CD4-positive, alpha-beta memory T cell (primary cell): ENCODE measurements around the gene AGPAT3. TPM values are rescaled to one million over a fixed set of nuclear protein-coding genes. Genes with fewer than 3 reads are reported as not detected.

Experiments
- CTCF ChIA-PET: fragments of 350-600 bp; sonication (Branson Sonifier 250); formaldehyde crosslinking; loops from one replicate; lab custom pipeline; 2021; ENCODE audit warnings: inconsistent platforms; ENCODE audit not compliant: partially characterized antibody; lab: Charles Lee
- POLR2A ChIA-PET: fragments of 350-600 bp; sonication (Branson Sonifier 250); formaldehyde crosslinking; loops from one replicate; lab custom pipeline; 2021; ENCODE audit not compliant: partially characterized antibody; lab: Charles Lee
- DNase-seq, 5 donors: peaks; one replicate each; pipeline versions ENCODE4 v3.0.0 to v3.0.0-alpha.2; 2020 to 2022; ENCODE audit warnings: mixed read lengths in 1 of 5
- H3K27ac ChIP-seq: one replicate; pipeline ENCODE4 v1.7.0; 2013; ENCODE audit warnings: low read depth, low read length
- H3K27me3 ChIP-seq: 2 replicates; pipeline ENCODE4 v1.7.0; 2013; ENCODE audit warnings: mild to moderate bottlenecking, low read length, moderate library complexity; ENCODE audit not compliant: insufficient read depth
- H3K36me3 ChIP-seq: 2 replicates; pipeline ENCODE4 v1.7.0; 2013; ENCODE audit warnings: mild to moderate bottlenecking, low read length, moderate library complexity; ENCODE audit not compliant: insufficient read depth
- H3K4me1 ChIP-seq: 2 replicates; pipeline ENCODE4 v1.7.0; 2013; ENCODE audit warnings: mild to moderate bottlenecking, low read length, moderate library complexity; ENCODE audit not compliant: insufficient read depth
- H3K4me3 ChIP-seq, 2 donors: one replicate each; pipeline ENCODE4 v1.7.0; 2013; ENCODE audit warnings: low read length in 2 of 2, mild to moderate bottlenecking in 1 of 2
- H3K9me3 ChIP-seq, 2 donors: one replicate each; pipeline ENCODE4 v1.7.0; 2013; ENCODE audit warnings: low read length in 2 of 2, control low read depth in 1 of 2; ENCODE audit not compliant: control insufficient read depth in 1 of 2
- H3K27ac Mint-ChIP-seq, 7 donors: one replicate each; pipeline ENCODE4 v1.8.0; 2020 to 2021; ENCODE audit warnings: mixed read lengths in 7 of 7, mild to moderate bottlenecking in 6 of 7, inconsistent platforms in 3 of 7, moderate library complexity in 3 of 7
- H3K27me3 Mint-ChIP-seq, 2 donors: one replicate each; pipeline ENCODE4 v1.8.0; 2020 to 2021; ENCODE audit warnings: mixed read lengths in 2 of 2
- H3K36me3 Mint-ChIP-seq, 2 donors: one replicate each; pipeline ENCODE4 v1.8.0; 2020 to 2021; ENCODE audit warnings: mixed read lengths in 2 of 2, inconsistent platforms in 1 of 2, mild to moderate bottlenecking in 1 of 2
- H3K4me1 Mint-ChIP-seq, 4 donors: one replicate each; pipeline ENCODE4 v1.8.0; 2020 to 2021; ENCODE audit warnings: mixed read lengths in 4 of 4, mild to moderate bottlenecking in 1 of 4
- H3K4me3 Mint-ChIP-seq, 8 donors: one replicate each; pipeline ENCODE4 v1.8.0; 2020 to 2021; ENCODE audit warnings: mixed read lengths in 8 of 8, mild to moderate bottlenecking in 7 of 8, moderate library complexity in 6 of 8, inconsistent platforms in 3 of 8
- H3K9me3 Mint-ChIP-seq, 8 donors: one replicate each; pipeline ENCODE4 v1.8.0; 2020 to 2021; ENCODE audit warnings: mixed read lengths in 8 of 8, mild to moderate bottlenecking in 5 of 8, inconsistent platforms in 3 of 8, moderate library complexity in 1 of 8
- intact Hi-C: fragments of 100-400 bp; cut with micrococcal nuclease; formaldehyde crosslinking; loops from one replicate; pipeline ENCODE4 v1.15.1; 2023
- polyA plus RNA-seq, 2 donors: library from polyadenylated mRNA; unstranded; fragments of 300-500 nt; fragmentation: Illumina TruSeq; gene quantifications; one replicate each; pipeline ENCODE4 v1.2.3, GENCODE V29; 2021
- total RNA-seq, 2 experiments: library from RNA; stranded (reverse); gene quantifications; one replicate each; pipeline ENCODE4 v1.2.3, GENCODE V29; 2021

Gene AGPAT3
- total and polyA plus RNA-seq, 4 experiments from 2014 or later: 16.0 to 76.7 (median 46.7) TPM

DNA sequence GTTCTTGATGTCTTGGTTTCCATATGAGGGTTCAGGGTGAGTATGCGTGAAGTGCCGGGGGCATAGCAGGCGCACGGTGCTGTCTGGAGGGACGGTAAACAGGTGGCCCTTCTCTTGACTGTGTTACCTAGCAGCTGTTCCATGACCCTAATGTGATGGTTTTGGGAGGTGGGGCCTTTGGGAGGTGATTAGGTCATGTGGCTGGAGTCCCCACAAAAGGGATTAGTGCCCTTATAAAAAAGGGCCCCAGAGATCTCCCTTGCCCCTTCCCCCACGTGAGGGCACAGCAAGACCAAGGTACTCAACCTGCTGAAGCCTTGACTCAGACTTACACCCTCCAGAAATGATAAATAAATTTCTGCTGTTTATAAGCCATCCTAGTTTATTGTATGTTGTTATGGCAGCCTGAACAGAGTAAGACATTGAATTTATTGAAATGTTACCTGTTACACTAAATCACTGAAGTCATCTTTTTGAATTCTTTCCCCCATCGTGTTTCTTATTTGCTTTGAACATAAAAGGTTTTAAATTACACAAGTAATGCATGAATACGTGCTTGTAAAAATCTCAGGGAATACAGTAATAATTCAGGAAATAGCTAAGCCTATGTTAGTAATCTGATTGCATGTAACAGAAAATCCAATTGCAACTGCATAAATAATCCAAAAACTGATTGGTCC, 162.7 kb downstream of the AGPAT3 start:
- intact Hi-C loops: loop anchor here (2.0 kb wide), 1 partner anchor 15 kb away; the partner anchor contains the start of gene TRAPPC10
- Histone ChIP-seq H3K27me3 (no peaks in the 10 kb centered on the region), H3K27ac (no peak overlapping the region), H3K4me3 (no peak overlapping the region), H3K9me3 (no peaks in the 10 kb centered on the region), H3K4me1 (peaks cover 83% of the 10 kb centered on the region), H3K36me3 (peaks cover 13% of the 10 kb centered on the region)
- H3K36me3 Mint-ChIP-seq: peaks cover 13 to 28% of the 10 kb centered on the region in 2 donors
- ChIA-PET POLR2A (interaction anchor here (0.8 kb wide), 1 partner anchor 56 kb away, joined by 3 read pairs; no protein-coding TSS in a partner anchor), CTCF (no interaction called here)
- H3K9me3 Mint-ChIP-seq: no peaks in the 10 kb centered on the region
- peak overlapping the region in 1 of 8 donors; percentile 13 for H3K4me3 Mint-ChIP-seq
- DNase-seq: no peak
- H3K27me3 Mint-ChIP-seq: no peaks in the 10 kb centered on the region
- H3K27ac Mint-ChIP-seq: no peak overlapping the region
- H3K4me1 Mint-ChIP-seq: peaks cover 45 to 79% (median 63%) of the 10 kb centered on the region in 4 donors

DNA sequence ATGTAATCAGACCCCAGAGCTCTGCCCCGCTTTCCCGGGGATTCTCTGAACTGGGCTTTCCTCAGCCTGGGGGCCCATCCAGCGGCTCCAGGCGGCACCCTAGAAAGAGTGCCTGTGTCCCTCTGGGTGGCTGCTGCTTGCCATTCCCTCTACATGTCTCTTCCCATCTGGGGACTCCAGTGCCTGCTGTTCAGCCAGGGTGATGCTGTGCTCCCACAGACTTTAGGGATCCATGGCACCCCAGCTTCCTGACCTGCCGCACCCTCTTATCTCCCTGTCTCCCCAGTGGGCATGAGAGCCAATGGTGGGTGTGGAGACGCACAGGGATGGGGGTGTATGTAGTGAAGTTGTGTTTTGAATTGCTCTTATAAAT, 163.2 kb downstream of the AGPAT3 start:
- Mint-ChIP-seq H3K4me1 (peaks cover 43 to 76% (median 60%) of the 10 kb centered on the region in 4 donors), H3K27me3 (no peaks in the 10 kb centered on the region), H3K9me3 (no peaks in the 10 kb centered on the region), H3K27ac (peak overlapping the region in 3 of 7 donors; percentile 57 to 87 (median 72)), H3K4me3 (peak overlapping the region in 1 of 8 donors; percentile 27), H3K36me3 (peaks cover 16 to 33% of the 10 kb centered on the region in 2 donors)
- Histone ChIP-seq H3K4me1 (peaks cover 80% of the 10 kb centered on the region), H3K27ac (no peak overlapping the region), H3K27me3 (no peaks in the 10 kb centered on the region), H3K9me3 (no peaks in the 10 kb centered on the region), H3K4me3 (no peak overlapping the region), H3K36me3 (peaks cover 19% of the 10 kb centered on the region)
- ChIA-PET CTCF (no interaction called here), POLR2A (interaction anchor here (0.6 to 0.8 kb wide), 2 partner anchors 9 to 55 kb away, joined by 3 read pairs; no protein-coding TSS in a partner anchor)
- intact Hi-C loops: no loop called here
- no peak for DNase-seq

DNA sequence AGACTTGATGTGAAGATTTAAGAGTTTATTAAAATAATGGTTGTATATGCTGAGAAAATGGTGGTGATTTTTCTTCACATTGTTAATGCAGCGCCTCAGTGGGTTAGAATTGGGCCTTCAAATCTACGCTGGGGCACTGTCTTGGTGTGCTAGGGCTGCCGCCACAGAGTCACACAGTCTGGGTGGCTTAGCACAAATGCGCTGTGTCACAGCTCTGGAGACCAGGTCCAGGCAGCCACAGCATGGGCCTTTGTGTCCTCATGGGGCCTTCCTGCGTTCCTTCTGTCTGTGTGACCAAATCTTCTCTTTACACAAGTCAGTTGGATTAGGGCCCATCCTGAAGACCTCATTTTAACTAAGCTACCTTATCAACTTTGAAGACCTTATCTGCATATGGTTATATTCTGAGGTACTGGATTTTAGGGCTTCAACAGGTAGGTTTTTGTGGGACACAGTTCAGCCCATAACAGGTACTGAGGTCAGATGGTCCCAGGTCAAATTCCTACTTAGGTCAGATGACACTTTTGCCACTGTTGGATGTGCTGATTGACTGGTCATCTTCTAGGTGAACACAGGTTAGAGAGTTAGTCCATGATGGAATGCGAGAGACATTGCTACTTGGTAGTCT, 164.6 kb downstream of the AGPAT3 start:
- H3K4me1 ChIP-seq: peaks cover 67% of the 10 kb centered on the region
- no peaks in the 10 kb centered on the region for H3K27me3 ChIP-seq
- H3K27ac ChIP-seq: no peak overlapping the region
- peaks cover 29% of the 10 kb centered on the region for H3K36me3 ChIP-seq
- H3K36me3 Mint-ChIP-seq: peaks cover 24 to 40% of the 10 kb centered on the region in 2 donors
- H3K9me3 ChIP-seq: no peaks in the 10 kb centered on the region
- H3K9me3 Mint-ChIP-seq: no peaks in the 10 kb centered on the region
- peak overlapping the region in 5 of 7 donors; percentile 10 to 64 (median 43) for H3K27ac Mint-ChIP-seq
- ChIA-PET CTCF (no interaction called here), POLR2A (interaction anchor here (1.6 kb wide), 1 partner anchor 34 kb away, joined by 3 read pairs; no protein-coding TSS in a partner anchor)
- no peak overlapping the region for H3K4me3 Mint-ChIP-seq
- DNase-seq: no peak
- H3K27me3 Mint-ChIP-seq: no peaks in the 10 kb centered on the region
- H3K4me1 Mint-ChIP-seq: peaks cover 40 to 64% (median 52%) of the 10 kb centered on the region in 4 donors
- intact Hi-C loops: no loop called here
- no peak overlapping the region for H3K4me3 ChIP-seq

DNA sequence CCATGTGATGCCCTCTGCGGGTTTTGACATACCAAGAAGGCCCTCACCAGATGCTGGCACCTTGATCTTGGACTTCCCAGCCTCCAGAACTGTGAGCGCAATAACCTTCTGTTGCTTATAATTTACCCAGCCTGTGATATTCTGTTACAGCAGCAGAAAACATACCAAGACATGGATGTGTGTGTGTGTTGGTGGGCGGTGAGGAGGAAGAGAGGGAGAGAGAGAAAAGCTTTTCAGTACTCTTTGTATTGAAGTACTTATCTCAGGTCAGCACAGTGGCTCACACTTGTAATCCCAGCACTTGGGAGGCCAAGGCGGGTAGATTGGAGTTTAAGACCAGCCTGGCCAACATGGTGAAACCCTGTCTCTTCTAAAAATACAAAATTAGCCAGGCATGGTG, 170.2 kb downstream of the AGPAT3 start:
- Mint-ChIP-seq H3K4me1 (peaks cover 6 to 28% (median 13%) of the 10 kb centered on the region in 4 donors), H3K36me3 (peaks cover 31 to 69% of the 10 kb centered on the region in 2 donors)
- peaks cover 65% of the 10 kb centered on the region for H3K36me3 ChIP-seq

More for the DNA sequence above, 170.2 kb downstream of the AGPAT3 start:
- ChIA-PET CTCF (no interaction called here), POLR2A (no interaction called here)
- Histone ChIP-seq H3K4me3 (no peak overlapping the region), H3K27me3 (no peaks in the 10 kb centered on the region), H3K4me1 (peaks cover 12% of the 10 kb centered on the region), H3K9me3 (no peaks in the 10 kb centered on the region), H3K27ac (no peak overlapping the region)
- Mint-ChIP-seq H3K27me3 (no peaks in the 10 kb centered on the region), H3K27ac (peak overlapping the region in 1 of 7 donors; percentile 14), H3K9me3 (no peaks in the 10 kb centered on the region), H3K4me3 (peak overlapping the region in 1 of 8 donors; percentile 26)
- intact Hi-C loops: no loop called here
- DNase-seq: no peak

Other genes with a start within 250 kb of the AGPAT3 start
- under 1 TPM; 0.39 to 0.70 TPM for gene HSF2BP, start 205.7 kb upstream of the AGPAT3 start, total RNA-seq
- gene HSF2BP, start 205.7 kb upstream of the AGPAT3 start, polyA plus RNA-seq: under 1 TPM in 1 of 2 donors, not detected in 1; 0.67 TPM
- gene RRP1B, start 205.7 kb upstream of the AGPAT3 start, total RNA-seq: 10 to 100 TPM; 39.9 to 40.5 TPM
- gene RRP1B, start 205.7 kb upstream of the AGPAT3 start, polyA plus RNA-seq: 10 to 100 TPM; 19.8 to 38.0 TPM
- 10 to 100 TPM; 90.8 to 94.3 TPM for gene PDXK, start 146.1 kb upstream of the AGPAT3 start, total RNA-seq
- 10 to 100 TPM; 37.5 to 64.1 TPM for gene PDXK, start 146.1 kb upstream of the AGPAT3 start, polyA plus RNA-seq
- gene CSTB, start 88.9 kb upstream of the AGPAT3 start, total RNA-seq: 10 to 100 TPM; 46.0 to 48.8 TPM
- 10 to 100 TPM; 68.4 to 97.0 TPM for gene CSTB, start 88.9 kb upstream of the AGPAT3 start, polyA plus RNA-seq
- 10 to 100 TPM; 25.4 to 27.7 TPM for gene RRP1, start 75.6 kb upstream of the AGPAT3 start, total RNA-seq
- gene RRP1, start 75.6 kb upstream of the AGPAT3 start, polyA plus RNA-seq: 10 to 100 TPM; 13.5 to 22.2 TPM
- 10 to 100 TPM; 94.2 to 95.5 TPM for gene TRAPPC10, start 147.1 kb downstream of the AGPAT3 start, total RNA-seq
- 10 to 100 TPM; 17.7 to 40.2 TPM for gene TRAPPC10, start 147.1 kb downstream of the AGPAT3 start, polyA plus RNA-seq
- 10 to 100 TPM; 27.2 to 28.2 TPM for gene PWP2, start 242.2 kb downstream of the AGPAT3 start, total RNA-seq
- 10 to 100 TPM in 1 of 2 donors, under 1 TPM in 1; 0.35 to 13.9 TPM for gene PWP2, start 242.2 kb downstream of the AGPAT3 start, polyA plus RNA-seq